SK-N-SH (cell line): ENCODE data around the gene GDPD2. TPM values are rescaled to one million over a fixed set of nuclear protein-coding genes. Genes with fewer than 3 reads are reported as not detected.

Experiments used
- CTCF ChIA-PET: fragments of 300-600, 350-600 bp; formaldehyde crosslinking; extraction: SDS; loops from one replicate; lab custom pipeline; 2021; lab: Yijun Ruan, JAX
- POLR2A ChIA-PET: fragments of 350-600 bp; sonication (Branson Sonifier 250); formaldehyde crosslinking; extraction: SDS; loops from one replicate; lab custom pipeline; 2020; ENCODE audit warnings: antibody characterized with exemption, inconsistent platforms; lab: Yijun Ruan, JAX
- DNase-seq: peaks from one replicate; pipeline ENCODE4 v3.0.0; 2012
- H2AFZ ChIP-seq: fragments of 200-600 bp; sonication (generic); 2 replicates; pipeline ENCODE4 v1.8.1; 2016; ENCODE audit warnings: antibody characterized with exemption, mild to moderate bottlenecking, low read depth
- H3F3A ChIP-seq: fragments of 200-600 bp; sonication (generic); replicated peaks from 2 replicates; pipeline ENCODE3; 2016; ENCODE audit warnings: antibody characterized with exemption, mild to moderate bottlenecking; ENCODE audit not compliant: insufficient read depth
- H3K27ac ChIP-seq, 2 experiments: fragments of 200-500 bp in 1 of 2; fragments of 200-600 bp in 1 of 2; sonication (Bioruptor generic) in 1 of 2; sonication (generic), shearing (Covaris generic) in 1 of 2; 2 replicates each; pipeline versions ENCODE4 v1.5.1 to v1.6.1; 2014 to 2016; ENCODE audit warnings: low read depth in 2 of 2, inconsistent platforms in 1 of 2, low read length in 1 of 2, mild to moderate bottlenecking in 1 of 2, mixed read lengths in 1 of 2
- H3K27me3 ChIP-seq: fragments of 200-600 bp; sonication (generic), shearing (Covaris generic); 2 replicates; pipeline ENCODE4 v1.6.1; 2016; ENCODE audit warnings: mixed run types; ENCODE audit not compliant: insufficient read depth
- H3K36me3 ChIP-seq, 2 experiments: fragments of 200-500 bp in 1 of 2; fragments of 200-600 bp in 1 of 2; sonication (Bioruptor generic) in 1 of 2; sonication (generic) in 1 of 2; replicated peaks in 1 of 2; 2 replicates each; pipeline versions ENCODE3 to v1.5.1; 2014 to 2016; ENCODE audit warnings: low read length in 1 of 2, mild to moderate bottlenecking in 1 of 2; ENCODE audit not compliant: insufficient read depth in 2 of 2, control insufficient read depth in 1 of 2
- H3K4me1 ChIP-seq, 2 experiments: fragments of 200-500 bp in 1 of 2; fragments of 200-600 bp in 1 of 2; sonication (Bioruptor generic) in 1 of 2; sonication (generic), shearing (Covaris generic) in 1 of 2; 2 replicates each; pipeline versions ENCODE4 v1.5.1 to v1.6.1; 2014 to 2016; ENCODE audit warnings: low read depth in 1 of 2, low read length in 1 of 2, mixed run types in 1 of 2; ENCODE audit not compliant: insufficient read depth in 2 of 2, control insufficient read depth in 1 of 2
- H3K4me2 ChIP-seq: fragments of 200-600 bp; sonication (generic), shearing (Covaris generic); 2 replicates; pipeline ENCODE4 v1.6.1; 2017; ENCODE audit warnings: mixed run types
- H3K4me3 ChIP-seq, 2 experiments: fragments of 200-500 bp in 1 of 2; fragments of 200-600 bp in 1 of 2; sonication (Bioruptor generic) in 1 of 2; sonication (generic), shearing (Covaris generic) in 1 of 2; 2 replicates each; pipeline versions ENCODE4 v1.5.1 to v1.8.1; 2014 to 2016; ENCODE audit warnings: low read depth in 2 of 2, inconsistent platforms in 1 of 2, low read length in 1 of 2, mild to moderate bottlenecking in 1 of 2, mixed read lengths in 1 of 2, moderate library complexity in 1 of 2
- H3K79me2 ChIP-seq: fragments of 200-600 bp; sonication (generic); 2 replicates; pipeline ENCODE4 v1.8.1; 2017; ENCODE audit warnings: mild to moderate bottlenecking; ENCODE audit not compliant: insufficient read depth
- H3K9ac ChIP-seq: fragments of 200-600 bp; sonication (generic); 2 replicates; pipeline ENCODE4 v1.6.1; 2017; ENCODE audit warnings: mixed run types
- H3K9me2 ChIP-seq: fragments of 200-600 bp; sonication (generic); 2 replicates; pipeline ENCODE4 v1.6.1; 2017; ENCODE audit warnings: mixed run types
- H3K9me3 ChIP-seq: fragments of 200-600 bp; sonication (generic); 2 replicates; pipeline ENCODE4 v1.6.1; 2017; ENCODE audit warnings: mixed run types, mild to moderate bottlenecking, moderate library complexity
- H4K20me1 ChIP-seq: fragments of 200-600 bp; sonication (generic); 2 replicates; pipeline ENCODE4 v1.6.1; 2017; ENCODE audit warnings: mild to moderate bottlenecking, mixed run types; ENCODE audit not compliant: insufficient read depth
- EP300 ChIP-seq, 2 experiments: IDR thresholded peaks; 2 replicates each; pipeline versions ENCODE4 v1.4.0 to v1.6.1; 2012; ENCODE audit warnings: borderline replicate concordance in 1 of 2, low read depth in 1 of 2, low read length in 1 of 2
- EZH2phosphoT487 ChIP-seq: fragments of 200-600 bp; sonication (generic); IDR thresholded peaks from 2 replicates; pipeline ENCODE4 v1.6.1; 2017; ENCODE audit warnings: low read depth, mixed run types, mild to moderate bottlenecking, antibody characterized with exemption, moderate library complexity, borderline replicate concordance
- FOSL2 ChIP-seq: IDR thresholded peaks from 2 replicates; pipeline ENCODE4 v1.4.0; 2012; ENCODE audit warnings: low read depth, mild to moderate bottlenecking, moderate library complexity, borderline replicate concordance
- FOXM1 ChIP-seq: IDR thresholded peaks from 2 replicates; pipeline ENCODE4 v1.4.0; 2012; ENCODE audit warnings: low read depth, mild to moderate bottlenecking
- GABPA ChIP-seq: IDR thresholded peaks from 2 replicates; pipeline ENCODE4 v1.4.0; 2012; ENCODE audit warnings: low read depth, mild to moderate bottlenecking
- GATA2 ChIP-seq: sonication (generic); formaldehyde crosslinking; IDR thresholded peaks from 2 replicates; pipeline ENCODE4 v1.5.0; 2020; ENCODE audit warnings: mild to moderate bottlenecking, missing genetic modification reagents
- JUND ChIP-seq: IDR thresholded peaks from 2 replicates; pipeline ENCODE4 v1.4.0; 2012
- MEF2A ChIP-seq: IDR thresholded peaks from 2 replicates; pipeline ENCODE4 v1.4.0; 2012; ENCODE audit warnings: low read depth, borderline replicate concordance
- SMC3 ChIP-seq: IDR thresholded peaks from 2 replicates; pipeline ENCODE4 v1.6.1; 2012; ENCODE audit warnings: low read depth, low read length, improper control_type of control experiment
- YY1 ChIP-seq: IDR thresholded peaks from 2 replicates; pipeline ENCODE4 v1.4.0; 2012; ENCODE audit warnings: low read depth, mild to moderate bottlenecking
- WGBS: methylation state at CpG from one replicate; pipeline ENCODE4 v1.1.6; 2017; ENCODE audit warnings: low lambda C conversion rate; 5-methylcytosine and 5-hydroxymethylcytosine counted together
- polyA plus RNA-seq, 3 experiments: library from polyadenylated mRNA; depleted of rRNA; stranded (reverse); fragments of >200 nt; gene quantifications; 2 replicates each; pipeline ENCODE4 v1.2.3, GENCODE V29; 2012
- TF ChIP-seq, protein P1 (sequence below): IDR thresholded peaks from 2 replicates; pipeline ENCODE4 v1.6.1; 2012; ENCODE audit warnings: mild to moderate bottlenecking, low read depth, low read length, moderate library complexity
- TF ChIP-seq, protein P2 (sequence below): fragments of 150-350 bp; IDR thresholded peaks from 2 replicates; pipeline ENCODE4 v1.6.1; 2016; ENCODE audit warnings: mild to moderate bottlenecking, low read depth, low read length
- TF ChIP-seq, protein P3 (sequence below): IDR thresholded peaks from 2 replicates; pipeline ENCODE4; 2012
- TF ChIP-seq, protein P4 (sequence below): fragments of 200-600 bp; sonication (generic); IDR thresholded peaks from 2 replicates; pipeline ENCODE4 v1.6.1; 2017; ENCODE audit warnings: antibody characterized with exemption, mild to moderate bottlenecking, moderate library complexity
- TF ChIP-seq, protein P5 (sequence below): fragments of 150-350 bp; IDR thresholded peaks from 2 replicates; pipeline ENCODE4 v1.6.1; 2017; ENCODE audit warnings: antibody characterized with exemption, low read length, low read depth, borderline replicate concordance

GDPD2 gene
- polyA plus RNA-seq, 1 of the 3 experiments (the other 2 are of a cell fraction) = 0.08 TPM

DNA sequence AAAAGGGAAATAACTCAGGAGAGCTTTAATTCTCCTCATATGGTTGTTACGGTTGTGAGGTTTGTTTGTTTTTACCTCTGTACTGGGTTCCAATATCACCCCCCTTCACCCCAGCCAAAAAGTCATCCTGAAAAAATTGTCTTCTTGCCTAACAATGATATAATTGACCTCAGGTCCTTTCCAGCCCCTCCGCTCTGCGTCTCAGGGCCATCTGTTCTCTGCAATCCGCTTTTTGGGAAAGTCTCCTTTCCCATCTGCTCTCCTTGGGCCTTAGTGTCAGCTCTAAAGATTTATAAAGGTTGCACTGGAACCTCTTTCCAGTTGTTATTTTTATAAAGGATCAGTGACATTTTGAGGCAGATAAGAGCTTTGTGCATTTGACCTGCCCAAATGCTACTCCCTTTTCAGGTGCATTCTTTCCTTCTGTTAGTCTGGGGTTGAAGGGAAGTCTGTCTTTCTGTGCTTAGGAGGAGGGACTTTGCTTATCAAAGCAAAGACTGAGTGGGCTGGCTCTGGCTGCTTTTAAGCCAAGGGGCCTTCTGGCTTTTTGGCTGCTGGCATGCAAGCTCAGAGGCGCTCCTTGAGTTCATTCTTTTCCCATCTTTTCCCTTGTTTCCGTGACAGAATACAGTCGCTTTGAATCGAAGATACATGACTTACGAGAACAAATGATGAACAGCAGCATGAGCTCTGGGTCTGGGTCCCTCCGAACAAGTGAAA is 55.6 kb downstream of the GDPD2 start:
- H3K4me2 ChIP-seq = peak overlapping the region; percentile 65
- ChIA-PET POLR2A (no interaction called here), CTCF (interaction anchor here (1.3 kb wide), 1 partner anchor 24 kb away, joined by 5 read pairs; no protein-coding TSS in a partner anchor)
- no peaks in the 10 kb centered on the region for H3K9me2 ChIP-seq
- no peaks in the 10 kb centered on the region for H3K27me3 ChIP-seq
- no peaks in the 10 kb centered on the region for H4K20me1 ChIP-seq
- no peaks in the 10 kb centered on the region for H3K79me2 ChIP-seq
- H3K9ac ChIP-seq = peak overlapping the region; percentile 55; the same call in 1 of the 2 replicates
- no peaks in the 10 kb centered on the region for H3K9me3 ChIP-seq
- 46% methylated on average over 10 of the region's 10 CpGs for WGBS
- peaks cover 0 to 20% of the 10 kb centered on the region in 2 experiments; a peak in 3 of 4 replicates for H3K4me1 ChIP-seq
- peaks cover 10% of the 10 kb centered on the region for H3F3A ChIP-seq
- no peak overlapping the region for H2AFZ ChIP-seq
- no peak for TF ChIP-seq GATA2 (CRISPR knock-in tag)
- TF ChIP-seq FOSL2 = no peak
- TF ChIP-seq, protein P1, sequence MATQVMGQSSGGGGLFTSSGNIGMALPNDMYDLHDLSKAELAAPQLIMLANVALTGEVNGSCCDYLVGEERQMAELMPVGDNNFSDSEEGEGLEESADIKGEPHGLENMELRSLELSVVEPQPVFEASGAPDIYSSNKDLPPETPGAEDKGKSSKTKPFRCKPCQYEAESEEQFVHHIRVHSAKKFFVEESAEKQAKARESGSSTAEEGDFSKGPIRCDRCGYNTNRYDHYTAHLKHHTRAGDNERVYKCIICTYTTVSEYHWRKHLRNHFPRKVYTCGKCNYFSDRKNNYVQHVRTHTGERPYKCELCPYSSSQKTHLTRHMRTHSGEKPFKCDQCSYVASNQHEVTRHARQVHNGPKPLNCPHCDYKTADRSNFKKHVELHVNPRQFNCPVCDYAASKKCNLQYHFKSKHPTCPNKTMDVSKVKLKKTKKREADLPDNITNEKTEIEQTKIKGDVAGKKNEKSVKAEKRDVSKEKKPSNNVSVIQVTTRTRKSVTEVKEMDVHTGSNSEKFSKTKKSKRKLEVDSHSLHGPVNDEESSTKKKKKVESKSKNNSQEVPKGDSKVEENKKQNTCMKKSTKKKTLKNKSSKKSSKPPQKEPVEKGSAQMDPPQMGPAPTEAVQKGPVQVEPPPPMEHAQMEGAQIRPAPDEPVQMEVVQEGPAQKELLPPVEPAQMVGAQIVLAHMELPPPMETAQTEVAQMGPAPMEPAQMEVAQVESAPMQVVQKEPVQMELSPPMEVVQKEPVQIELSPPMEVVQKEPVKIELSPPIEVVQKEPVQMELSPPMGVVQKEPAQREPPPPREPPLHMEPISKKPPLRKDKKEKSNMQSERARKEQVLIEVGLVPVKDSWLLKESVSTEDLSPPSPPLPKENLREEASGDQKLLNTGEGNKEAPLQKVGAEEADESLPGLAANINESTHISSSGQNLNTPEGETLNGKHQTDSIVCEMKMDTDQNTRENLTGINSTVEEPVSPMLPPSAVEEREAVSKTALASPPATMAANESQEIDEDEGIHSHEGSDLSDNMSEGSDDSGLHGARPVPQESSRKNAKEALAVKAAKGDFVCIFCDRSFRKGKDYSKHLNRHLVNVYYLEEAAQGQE = no peak
- no peak for TF ChIP-seq GABPA
- TF ChIP-seq, protein P2, sequence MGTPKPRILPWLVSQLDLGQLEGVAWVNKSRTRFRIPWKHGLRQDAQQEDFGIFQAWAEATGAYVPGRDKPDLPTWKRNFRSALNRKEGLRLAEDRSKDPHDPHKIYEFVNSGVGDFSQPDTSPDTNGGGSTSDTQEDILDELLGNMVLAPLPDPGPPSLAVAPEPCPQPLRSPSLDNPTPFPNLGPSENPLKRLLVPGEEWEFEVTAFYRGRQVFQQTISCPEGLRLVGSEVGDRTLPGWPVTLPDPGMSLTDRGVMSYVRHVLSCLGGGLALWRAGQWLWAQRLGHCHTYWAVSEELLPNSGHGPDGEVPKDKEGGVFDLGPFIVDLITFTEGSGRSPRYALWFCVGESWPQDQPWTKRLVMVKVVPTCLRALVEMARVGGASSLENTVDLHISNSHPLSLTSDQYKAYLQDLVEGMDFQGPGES = no peak
- TF ChIP-seq, all 33 proteins: peak for 0
- peak overlapping the region in 1 of 2 experiments; percentile 90; a peak in 2 of 4 replicates for H3K27ac ChIP-seq
- DNase-seq = no peak
- peaks cover 0 to 3% of the 10 kb centered on the region in 2 experiments for H3K36me3 ChIP-seq
- H3K4me3 ChIP-seq = peak overlapping the region in 1 of 2 experiments; percentile 3; a peak in 1 of 4 replicates

DNA sequence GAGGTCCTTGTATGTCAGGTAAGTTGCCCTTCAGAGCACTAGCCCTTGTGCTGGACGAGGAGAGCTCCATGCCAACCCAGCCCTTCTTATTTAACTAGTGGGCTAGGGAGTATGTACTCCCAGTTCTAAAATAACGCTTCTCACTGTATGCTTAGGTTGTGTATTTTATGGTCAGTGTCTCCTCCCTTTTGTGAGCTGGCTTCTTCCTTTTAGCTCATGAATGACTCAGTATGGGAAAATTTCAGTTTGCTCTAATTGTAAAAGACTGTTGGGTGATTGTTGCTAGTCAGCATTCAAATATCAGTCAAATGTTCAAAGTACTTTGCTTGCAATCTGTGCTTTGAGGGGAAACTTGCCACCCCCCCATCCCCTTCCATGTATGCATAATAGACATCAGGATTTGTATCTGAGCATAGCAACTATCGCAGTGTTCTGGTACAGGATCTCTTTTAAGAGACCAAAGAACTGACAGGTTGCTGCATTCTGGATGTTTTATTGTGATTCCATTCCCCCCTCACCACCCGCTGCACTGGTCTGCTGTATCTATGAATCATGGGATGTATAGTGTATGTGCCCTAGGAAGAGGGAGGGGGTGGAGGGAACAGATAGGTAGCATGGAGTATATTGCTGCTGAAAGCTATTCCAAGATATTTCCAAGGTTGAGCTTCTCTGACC is 56.3 kb downstream of the GDPD2 start:
- Histone ChIP-seq H3K27ac (peak overlapping the region in 1 of 2 experiments; percentile 90; a peak in 2 of 4 replicates), H3K79me2 (no peaks in the 10 kb centered on the region), H3K36me3 (peaks cover 0 to 3% of the 10 kb centered on the region in 2 experiments), H3K4me3 (peak overlapping the region in 1 of 2 experiments; percentile 3; a peak in 1 of 4 replicates), H3F3A (peaks cover 10% of the 10 kb centered on the region), H3K4me1 (peaks cover 0 to 20% of the 10 kb centered on the region in 2 experiments; a peak in 3 of 4 replicates), H3K9me2 (no peaks in the 10 kb centered on the region), H2AFZ (no peak overlapping the region), H3K9ac (peak overlapping the region; percentile 55; the same call in 1 of the 2 replicates), H4K20me1 (no peaks in the 10 kb centered on the region), H3K27me3 (no peaks in the 10 kb centered on the region), H3K4me2 (peak overlapping the region; percentile 65), H3K9me3 (no peaks in the 10 kb centered on the region)
- POLR2A ChIA-PET = no interaction called here
- DNase-seq = no peak
- WGBS = 8% methylated on average over 4 of the region's 4 CpGs
- CTCF ChIA-PET = interaction anchor here (1.3 kb wide), 1 partner anchor 24 kb away, joined by 5 read pairs; no protein-coding TSS in a partner anchor
- no peak for TF ChIP-seq YY1
- TF ChIP-seq, protein P3, sequence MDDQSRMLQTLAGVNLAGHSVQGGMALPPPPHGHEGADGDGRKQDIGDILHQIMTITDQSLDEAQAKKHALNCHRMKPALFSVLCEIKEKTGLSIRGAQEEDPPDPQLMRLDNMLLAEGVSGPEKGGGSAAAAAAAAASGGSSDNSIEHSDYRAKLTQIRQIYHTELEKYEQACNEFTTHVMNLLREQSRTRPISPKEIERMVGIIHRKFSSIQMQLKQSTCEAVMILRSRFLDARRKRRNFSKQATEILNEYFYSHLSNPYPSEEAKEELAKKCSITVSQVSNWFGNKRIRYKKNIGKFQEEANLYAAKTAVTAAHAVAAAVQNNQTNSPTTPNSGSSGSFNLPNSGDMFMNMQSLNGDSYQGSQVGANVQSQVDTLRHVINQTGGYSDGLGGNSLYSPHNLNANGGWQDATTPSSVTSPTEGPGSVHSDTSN = no peak; the same call in 1 of the 2 replicates
- TF ChIP-seq FOSL2 = peak; percentile 47; the same call in 1 of the 2 replicates
- TF ChIP-seq EZH2phosphoT487 = no peak
- TF ChIP-seq, protein P4, sequence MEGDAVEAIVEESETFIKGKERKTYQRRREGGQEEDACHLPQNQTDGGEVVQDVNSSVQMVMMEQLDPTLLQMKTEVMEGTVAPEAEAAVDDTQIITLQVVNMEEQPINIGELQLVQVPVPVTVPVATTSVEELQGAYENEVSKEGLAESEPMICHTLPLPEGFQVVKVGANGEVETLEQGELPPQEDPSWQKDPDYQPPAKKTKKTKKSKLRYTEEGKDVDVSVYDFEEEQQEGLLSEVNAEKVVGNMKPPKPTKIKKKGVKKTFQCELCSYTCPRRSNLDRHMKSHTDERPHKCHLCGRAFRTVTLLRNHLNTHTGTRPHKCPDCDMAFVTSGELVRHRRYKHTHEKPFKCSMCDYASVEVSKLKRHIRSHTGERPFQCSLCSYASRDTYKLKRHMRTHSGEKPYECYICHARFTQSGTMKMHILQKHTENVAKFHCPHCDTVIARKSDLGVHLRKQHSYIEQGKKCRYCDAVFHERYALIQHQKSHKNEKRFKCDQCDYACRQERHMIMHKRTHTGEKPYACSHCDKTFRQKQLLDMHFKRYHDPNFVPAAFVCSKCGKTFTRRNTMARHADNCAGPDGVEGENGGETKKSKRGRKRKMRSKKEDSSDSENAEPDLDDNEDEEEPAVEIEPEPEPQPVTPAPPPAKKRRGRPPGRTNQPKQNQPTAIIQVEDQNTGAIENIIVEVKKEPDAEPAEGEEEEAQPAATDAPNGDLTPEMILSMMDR = no peak
- TF ChIP-seq, protein P5, sequence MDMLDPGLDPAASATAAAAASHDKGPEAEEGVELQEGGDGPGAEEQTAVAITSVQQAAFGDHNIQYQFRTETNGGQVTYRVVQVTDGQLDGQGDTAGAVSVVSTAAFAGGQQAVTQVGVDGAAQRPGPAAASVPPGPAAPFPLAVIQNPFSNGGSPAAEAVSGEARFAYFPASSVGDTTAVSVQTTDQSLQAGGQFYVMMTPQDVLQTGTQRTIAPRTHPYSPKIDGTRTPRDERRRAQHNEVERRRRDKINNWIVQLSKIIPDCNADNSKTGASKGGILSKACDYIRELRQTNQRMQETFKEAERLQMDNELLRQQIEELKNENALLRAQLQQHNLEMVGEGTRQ = no peak
- no peak for TF ChIP-seq SMC3
- TF ChIP-seq FOXM1 = no peak
- TF ChIP-seq MEF2A = no peak
- TF ChIP-seq JUND = peak; percentile 28; the same call in 1 of the 2 replicates
- 0 out of 4 replicates have a peak, but pooled peaks of 1 of the 2 experiments have one; percentile 4 for TF ChIP-seq EP300 (IDR thresholded peaks at IDR 0.05; ENCODE audit: borderline replicate concordance in 1 of 2, low read depth in 1 of 2, low read length in 1 of 2)
